ENCODE measurements around the gene PVRIG.

DNA sequence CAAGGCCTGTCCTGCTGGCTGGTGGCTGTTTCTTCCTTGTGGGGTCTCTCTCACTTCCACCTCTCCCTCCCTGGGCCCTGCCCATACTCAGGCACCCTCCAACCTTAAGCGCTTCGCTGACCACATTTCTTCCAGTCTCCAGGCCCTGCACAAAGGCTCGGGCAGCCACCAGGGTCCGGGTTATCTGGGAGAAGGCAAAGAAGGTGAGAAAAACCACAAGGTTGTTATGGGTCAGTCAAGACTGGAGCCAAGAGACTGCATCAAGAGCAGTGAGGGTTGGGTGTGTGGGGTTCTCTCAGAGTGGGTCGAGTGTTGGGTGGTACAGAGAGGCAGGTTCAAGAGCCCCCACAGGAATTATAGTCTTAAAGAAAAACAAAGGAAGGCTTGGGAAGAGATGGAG, 45.2 kb upstream of the PVRIG start:
- TF ChIP-seq, protein P1, sequence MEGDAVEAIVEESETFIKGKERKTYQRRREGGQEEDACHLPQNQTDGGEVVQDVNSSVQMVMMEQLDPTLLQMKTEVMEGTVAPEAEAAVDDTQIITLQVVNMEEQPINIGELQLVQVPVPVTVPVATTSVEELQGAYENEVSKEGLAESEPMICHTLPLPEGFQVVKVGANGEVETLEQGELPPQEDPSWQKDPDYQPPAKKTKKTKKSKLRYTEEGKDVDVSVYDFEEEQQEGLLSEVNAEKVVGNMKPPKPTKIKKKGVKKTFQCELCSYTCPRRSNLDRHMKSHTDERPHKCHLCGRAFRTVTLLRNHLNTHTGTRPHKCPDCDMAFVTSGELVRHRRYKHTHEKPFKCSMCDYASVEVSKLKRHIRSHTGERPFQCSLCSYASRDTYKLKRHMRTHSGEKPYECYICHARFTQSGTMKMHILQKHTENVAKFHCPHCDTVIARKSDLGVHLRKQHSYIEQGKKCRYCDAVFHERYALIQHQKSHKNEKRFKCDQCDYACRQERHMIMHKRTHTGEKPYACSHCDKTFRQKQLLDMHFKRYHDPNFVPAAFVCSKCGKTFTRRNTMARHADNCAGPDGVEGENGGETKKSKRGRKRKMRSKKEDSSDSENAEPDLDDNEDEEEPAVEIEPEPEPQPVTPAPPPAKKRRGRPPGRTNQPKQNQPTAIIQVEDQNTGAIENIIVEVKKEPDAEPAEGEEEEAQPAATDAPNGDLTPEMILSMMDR (IDR thresholded peaks at IDR 0.05) = no peak
- TF ChIP-seq EZH2 (IDR thresholded peaks at IDR 0.05; ENCODE audit: borderline replicate concordance, insufficient read depth, low read depth, low read length, poor library complexity, severe bottlenecking) = no peak
